Gastroesophageal sphincter (tissue), 4 donors: ENCODE measurements around the gene RAD18. TPM values are rescaled to one million over a fixed set of nuclear protein-coding genes. Genes with fewer than 3 reads are reported as not detected.

ENCODE experiments used
- ATAC-seq: fragments of 150-250 bp; one replicate; pipeline ENCODE4 v1.9.1; 2016; ENCODE audit warnings: mild to moderate bottlenecking, moderate library complexity
- H3K27ac ChIP-seq, 4 donors: fragments of 200-600 bp; sonication (generic) in 3 of 4; 1 replicate in 3 of 4; 2 replicates in 1 of 4; pipeline ENCODE4 v1.5.1; 2016 to 2019
- H3K27me3 ChIP-seq: fragments of 200-600 bp; sonication (generic); one replicate; pipeline ENCODE4 v1.5.1; 2019
- H3K36me3 ChIP-seq, 2 donors: fragments of 200-600 bp; sonication (generic); one replicate each; pipeline ENCODE4 v1.5.1; 2019; ENCODE audit warnings: control low read depth in 1 of 2
- H3K4me1 ChIP-seq, 3 donors: fragments of 200-600 bp; sonication (generic); 1 replicate in 2 of 3; 2 replicates in 1 of 3; pipeline ENCODE4 v1.5.1; 2016 to 2019; ENCODE audit warnings: control low read depth in 2 of 3
- H3K4me3 ChIP-seq, 2 donors: fragments of 200-600 bp; sonication (generic); one replicate each; pipeline ENCODE4 v1.5.1; 2019; ENCODE audit warnings: mild to moderate bottlenecking in 1 of 2, moderate library complexity in 1 of 2
- H3K9me3 ChIP-seq, 3 donors: fragments of 200-600 bp; sonication (generic); one replicate each; pipeline ENCODE4 v1.5.1; 2017 to 2019; ENCODE audit warnings: control low read depth in 2 of 3
- EP300 ChIP-seq: sonication (generic); formaldehyde crosslinking; IDR thresholded peaks from one replicate; pipeline ENCODE4 v1.6.1; 2017; ENCODE audit warnings: antibody characterized with exemption, mild to moderate bottlenecking
- POLR2A ChIP-seq, 2 donors: fragments of 450-650 bp; IDR thresholded peaks; one replicate each; pipeline ENCODE4 v1.6.1; 2017; ENCODE audit warnings: antibody characterized with exemption in 2 of 2, mild to moderate bottlenecking in 2 of 2, moderate library complexity in 1 of 2
- POLR2AphosphoS5 ChIP-seq: sonication (generic); formaldehyde crosslinking; IDR thresholded peaks from one replicate; pipeline ENCODE4 v1.6.1; 2017; ENCODE audit warnings: antibody characterized with exemption
- WGBS, 2 donors: methylation state at CpG; one replicate each; pipeline ENCODE4 v1.1.5; 2018; ENCODE audit warnings: low coverage in 1 of 2; 5-methylcytosine and 5-hydroxymethylcytosine counted together
- total RNA-seq, 4 donors: library from RNA; depleted of rRNA; stranded (reverse); fragments of >200 nt; gene quantifications; one replicate each; pipeline ENCODE4 v1.1.0, GENCODE V29; 2016
- TF ChIP-seq, protein P1 (sequence below), 4 experiments: fragments of 200-600 bp in 2 of 4; fragments of 450-650 bp in 2 of 4; sonication (generic) in 1 of 4; IDR thresholded peaks; one replicate each; pipeline ENCODE4 v1.5.1; 2017 to 2019; ENCODE audit warnings: antibody characterized with exemption in 4 of 4, mild to moderate bottlenecking in 2 of 4, moderate library complexity in 2 of 4

Gene RAD18
- total RNA-seq, 4 donors from 2014 or later: 5.7 to 7.8 (median 6.6) TPM

GRCh38 chr3:8975081-8976020 lies 12.1 kb upstream of the RAD18 start:
- Histone ChIP-seq H3K4me1 (no peaks in the 10 kb centered on the region), H3K36me3 (no peaks in the 10 kb centered on the region), H3K9me3 (peaks cover 0 to 13% (median 0%) of the 10 kb centered on the region in 3 donors), H3K27me3 (peaks cover 50% of the 10 kb centered on the region), H3K27ac (no peak overlapping the region), H3K4me3 (no peak overlapping the region)
- ATAC-seq: no peak
- no peak for TF ChIP-seq EP300
- no peak for TF ChIP-seq POLR2A (IDR thresholded peaks at IDR 0.05)
- TF ChIP-seq, protein P1, sequence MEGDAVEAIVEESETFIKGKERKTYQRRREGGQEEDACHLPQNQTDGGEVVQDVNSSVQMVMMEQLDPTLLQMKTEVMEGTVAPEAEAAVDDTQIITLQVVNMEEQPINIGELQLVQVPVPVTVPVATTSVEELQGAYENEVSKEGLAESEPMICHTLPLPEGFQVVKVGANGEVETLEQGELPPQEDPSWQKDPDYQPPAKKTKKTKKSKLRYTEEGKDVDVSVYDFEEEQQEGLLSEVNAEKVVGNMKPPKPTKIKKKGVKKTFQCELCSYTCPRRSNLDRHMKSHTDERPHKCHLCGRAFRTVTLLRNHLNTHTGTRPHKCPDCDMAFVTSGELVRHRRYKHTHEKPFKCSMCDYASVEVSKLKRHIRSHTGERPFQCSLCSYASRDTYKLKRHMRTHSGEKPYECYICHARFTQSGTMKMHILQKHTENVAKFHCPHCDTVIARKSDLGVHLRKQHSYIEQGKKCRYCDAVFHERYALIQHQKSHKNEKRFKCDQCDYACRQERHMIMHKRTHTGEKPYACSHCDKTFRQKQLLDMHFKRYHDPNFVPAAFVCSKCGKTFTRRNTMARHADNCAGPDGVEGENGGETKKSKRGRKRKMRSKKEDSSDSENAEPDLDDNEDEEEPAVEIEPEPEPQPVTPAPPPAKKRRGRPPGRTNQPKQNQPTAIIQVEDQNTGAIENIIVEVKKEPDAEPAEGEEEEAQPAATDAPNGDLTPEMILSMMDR (IDR thresholded peaks at IDR 0.05): no peak
- no peak for TF ChIP-seq POLR2AphosphoS5
- 37 to 75% methylated on average over 2 to 5 of the region's 11 CpGs for WGBS, 2 donors

- Histone ChIP-seq H3K36me3 (no peaks in the 10 kb centered on the region), H3K4me3 (no peak overlapping the region), H3K4me1 (no peaks in the 10 kb centered on the region), H3K9me3 (peaks cover 0 to 10% (median 0%) of the 10 kb centered on the region in 3 donors), H3K27me3 (peaks cover 50% of the 10 kb centered on the region), H3K27ac (no peak overlapping the region)
- ATAC-seq: no peak
- no CpG with 5 or more reads among the region's 2 CpGs for WGBS, 2 donors
- TF ChIP-seq EP300 (no peak), POLR2A (IDR thresholded peaks at IDR 0.05) (no peak), POLR2AphosphoS5 (no peak)
- TF ChIP-seq, protein P1 (IDR thresholded peaks at IDR 0.05): no peak
Measured at GRCh38 chr3:8974458-8974857, 11.2 kb upstream of the RAD18 start.

DNA sequence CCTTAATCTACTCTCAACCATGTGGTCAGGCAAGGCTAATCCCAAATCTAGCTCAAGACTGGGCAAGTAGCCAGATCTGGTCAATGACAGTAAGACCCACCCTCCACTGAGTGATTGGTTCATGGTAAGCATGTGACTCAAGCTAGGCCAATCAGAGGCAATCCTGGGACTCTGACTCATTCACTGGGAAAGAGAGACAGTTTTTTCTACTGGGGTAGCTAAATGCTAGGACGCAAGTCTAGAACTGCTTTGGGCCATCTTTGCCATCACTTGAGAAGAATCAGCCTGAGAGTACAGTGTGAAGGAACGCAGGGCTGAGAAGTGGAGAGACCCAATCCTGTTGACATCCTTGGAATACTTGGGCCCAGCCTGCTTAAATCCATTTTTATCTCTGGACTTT lies 9.4 kb upstream of the RAD18 start:
- Histone ChIP-seq H3K27ac (no peak overlapping the region), H3K36me3 (no peaks in the 10 kb centered on the region), H3K27me3 (peaks cover 51% of the 10 kb centered on the region), H3K4me3 (no peak overlapping the region), H3K4me1 (no peaks in the 10 kb centered on the region), H3K9me3 (no peaks in the 10 kb centered on the region)
- no peak for ATAC-seq
- TF ChIP-seq POLR2AphosphoS5 (no peak), EP300 (no peak), POLR2A (IDR thresholded peaks at IDR 0.05) (no peak)
- TF ChIP-seq, protein P1 (IDR thresholded peaks at IDR 0.05): no peak
- WGBS, 2 donors: 80% methylated on average over 1 of the region's 2 CpGs; no CpG with 5 or more reads in 1 of the 2 donors

DNA sequence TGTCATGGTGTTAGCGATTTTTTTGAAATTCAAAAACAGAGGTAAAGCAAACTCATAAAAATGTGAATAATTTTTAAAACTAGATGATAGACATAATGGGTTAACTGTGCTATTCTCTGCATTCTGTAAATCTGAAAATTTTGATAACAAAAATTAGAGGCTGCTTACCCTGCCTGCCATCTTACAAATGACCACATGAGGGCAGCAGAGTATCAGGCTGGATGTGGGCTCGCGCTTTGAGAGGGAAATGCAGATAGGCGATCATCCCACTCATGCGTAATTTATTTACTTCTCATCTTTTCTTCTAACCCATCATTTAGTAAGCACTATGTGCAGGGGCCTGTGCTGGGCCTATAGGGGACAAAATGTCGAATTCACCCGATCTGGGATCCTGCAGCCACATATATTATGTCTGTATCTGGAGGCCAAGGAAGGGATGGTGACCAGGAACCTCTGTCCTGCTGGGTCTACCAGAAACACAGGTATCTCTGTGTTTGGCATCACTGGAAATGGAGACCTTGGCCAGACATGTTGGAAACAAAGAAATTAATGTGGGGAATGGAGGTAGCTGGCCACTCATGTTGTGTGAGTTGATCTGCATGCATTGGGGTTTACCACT lies 7.8 kb upstream of the RAD18 start:
- H3K4me3 ChIP-seq: no peak overlapping the region
- peak; percentile 67 for ATAC-seq
- H3K9me3 ChIP-seq: no peaks in the 10 kb centered on the region
- H3K27me3 ChIP-seq: peaks cover 36% of the 10 kb centered on the region
- H3K27ac ChIP-seq: no peak overlapping the region
- H3K36me3 ChIP-seq: no peaks in the 10 kb centered on the region
- no peak for TF ChIP-seq POLR2A (IDR thresholded peaks at IDR 0.05)
- TF ChIP-seq, protein P1 (IDR thresholded peaks at IDR 0.05): peak; percentile 94 to 98 (median 96)
- H3K4me1 ChIP-seq: no peaks in the 10 kb centered on the region
- WGBS, 2 donors: 0 to 2% methylated on average over 2 to 7 of the region's 7 CpGs
